Measurements from ENCODE around the gene NME4. TPM values are rescaled to one million over a fixed set of nuclear protein-coding genes. Genes with fewer than 3 reads are reported as not detected.

Gene NME4
- total and polyA plus RNA-seq, 4 donors: 65.6 to 128 (median 88.7) TPM

- H3K27ac ChIP-seq (ENCODE audit: low read depth in 1 of 2, low read length in 2 of 2): peak overlapping the region in 1 of 2 donors; percentile 0
- no peak overlapping the region for H3K4me3 ChIP-seq (ENCODE audit: low read length in 2 of 2)
- 64 to 70% methylated on average over 24 to 25 of the region's 25 CpGs for WGBS, 2 donors
- no peaks in the 10 kb centered on the region for H3K36me3 ChIP-seq (ENCODE audit: control insufficient read depth in 1 of 2, insufficient read depth in 2 of 2, low read length in 1 of 2)
- H3K4me1 ChIP-seq (ENCODE audit: control insufficient read depth in 1 of 2, insufficient read depth in 2 of 2, low read length in 2 of 2): no peaks in the 10 kb centered on the region
- ATAC-seq (ENCODE audit: low FRiP score) (peak; percentile 1), DNase-seq (no peak)
- intact Hi-C loops (cut with DNase I): loop anchor here in 1 of 2 donors (5.0 kb wide), 1 partner anchor 121 kb away; the partner anchor contains the start of gene FAM234A
- no peaks in the 10 kb centered on the region for H3K9me3 ChIP-seq (ENCODE audit: control insufficient read depth, low read length)
- no peaks in the 10 kb centered on the region for H3K27me3 ChIP-seq (ENCODE audit: control insufficient read depth in 1 of 2, insufficient read depth in 2 of 2, low read length in 1 of 2)
Observed at GRCh38 chr16:353404-354290, 43.4 kb upstream of the NME4 start.

DNA sequence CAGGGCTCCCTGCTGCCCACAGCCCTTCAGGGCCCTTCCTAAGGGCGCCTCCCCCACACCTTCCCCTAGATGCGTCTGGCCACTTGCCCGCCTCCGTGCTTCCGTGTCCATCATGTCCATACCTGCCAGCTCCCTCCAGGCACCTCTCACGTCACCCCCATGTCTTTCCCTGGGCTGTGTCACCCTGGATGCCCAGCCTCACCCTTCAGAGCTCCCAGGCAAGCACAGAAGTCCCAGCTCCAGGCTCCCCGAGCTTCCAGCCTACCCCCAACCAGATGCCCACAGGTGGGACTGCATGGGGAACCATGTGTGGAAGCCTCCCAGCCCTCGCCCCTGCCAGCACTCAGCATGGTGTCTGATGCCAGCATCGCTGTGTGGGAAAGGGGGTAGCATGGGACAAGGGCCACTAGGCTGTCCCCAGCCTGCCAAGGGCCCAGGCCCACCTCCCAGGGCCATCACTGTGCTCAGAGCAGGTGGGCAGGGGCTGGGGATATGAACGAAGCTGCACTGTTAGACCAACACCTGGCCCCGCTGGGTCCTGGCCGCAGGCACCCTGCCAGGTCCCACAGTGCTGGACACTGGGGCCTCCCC, 42.6 kb upstream of the NME4 start:
- WGBS, 2 donors: 92 to 93% methylated on average over 12 of the region's 12 CpGs
- no peak overlapping the region for H3K4me3 ChIP-seq (ENCODE audit: low read length in 2 of 2)
- H3K9me3 ChIP-seq (ENCODE audit: control insufficient read depth, low read length): no peaks in the 10 kb centered on the region
- no peaks in the 10 kb centered on the region for H3K27me3 ChIP-seq (ENCODE audit: control insufficient read depth in 1 of 2, insufficient read depth in 2 of 2, low read length in 1 of 2)
- intact Hi-C loops (cut with DNase I): loop anchor here in 1 of 2 donors (5.0 kb wide), 1 partner anchor 122 kb away; the partner anchor contains the start of gene FAM234A
- no peaks in the 10 kb centered on the region for H3K4me1 ChIP-seq (ENCODE audit: control insufficient read depth in 1 of 2, insufficient read depth in 2 of 2, low read length in 2 of 2)
- DNase-seq: no peak
- H3K36me3 ChIP-seq (ENCODE audit: control insufficient read depth in 1 of 2, insufficient read depth in 2 of 2, low read length in 1 of 2): no peaks in the 10 kb centered on the region
- ATAC-seq (ENCODE audit: low FRiP score): no peak
- no peak overlapping the region for H3K27ac ChIP-seq (ENCODE audit: low read depth in 1 of 2, low read length in 2 of 2)

DNA sequence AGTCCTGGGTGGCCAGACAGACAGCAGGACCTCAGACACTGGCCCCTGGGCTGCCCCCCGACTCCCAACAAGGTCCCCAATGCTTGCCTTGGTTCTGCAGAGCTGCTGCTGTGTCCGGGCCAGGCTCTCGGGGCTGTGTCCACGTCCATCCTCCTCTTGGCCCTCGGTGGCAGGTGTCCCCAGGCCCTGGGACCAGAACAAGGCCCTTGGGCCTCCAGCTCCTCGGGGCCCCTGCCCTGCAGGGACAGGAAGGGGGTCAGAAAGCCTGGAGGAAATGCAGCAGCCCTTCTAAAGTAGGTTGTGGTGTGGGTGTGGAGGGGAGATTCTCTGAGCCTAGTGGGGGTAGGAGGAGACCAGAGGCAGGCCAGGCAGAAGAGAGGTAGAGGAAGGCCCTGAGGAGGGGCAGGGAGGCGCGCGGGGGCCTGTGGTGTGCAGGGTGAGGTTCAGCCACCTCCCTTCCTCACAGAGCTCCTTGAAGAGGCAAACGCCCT, 42.0 kb upstream of the NME4 start:
- Histone ChIP-seq H3K27me3 (ENCODE audit: control insufficient read depth in 1 of 2, insufficient read depth in 2 of 2, low read length in 1 of 2) (no peaks in the 10 kb centered on the region), H3K4me1 (ENCODE audit: control insufficient read depth in 1 of 2, insufficient read depth in 2 of 2, low read length in 2 of 2) (no peaks in the 10 kb centered on the region), H3K36me3 (ENCODE audit: control insufficient read depth in 1 of 2, insufficient read depth in 2 of 2, low read length in 1 of 2) (no peaks in the 10 kb centered on the region), H3K4me3 (ENCODE audit: low read length in 2 of 2) (no peak overlapping the region), H3K9me3 (ENCODE audit: control insufficient read depth, low read length) (no peaks in the 10 kb centered on the region), H3K27ac (ENCODE audit: low read depth in 1 of 2, low read length in 2 of 2) (no peak overlapping the region)
- DNase-seq (no peak), ATAC-seq (ENCODE audit: low FRiP score) (no peak)
- intact Hi-C loops (cut with DNase I): loop anchor here in 1 of 2 donors (5.0 kb wide), 1 partner anchor 123 kb away; the partner anchor contains the start of gene FAM234A
- WGBS, 2 donors: 90 to 96% methylated on average over 10 of the region's 10 CpGs

DNA sequence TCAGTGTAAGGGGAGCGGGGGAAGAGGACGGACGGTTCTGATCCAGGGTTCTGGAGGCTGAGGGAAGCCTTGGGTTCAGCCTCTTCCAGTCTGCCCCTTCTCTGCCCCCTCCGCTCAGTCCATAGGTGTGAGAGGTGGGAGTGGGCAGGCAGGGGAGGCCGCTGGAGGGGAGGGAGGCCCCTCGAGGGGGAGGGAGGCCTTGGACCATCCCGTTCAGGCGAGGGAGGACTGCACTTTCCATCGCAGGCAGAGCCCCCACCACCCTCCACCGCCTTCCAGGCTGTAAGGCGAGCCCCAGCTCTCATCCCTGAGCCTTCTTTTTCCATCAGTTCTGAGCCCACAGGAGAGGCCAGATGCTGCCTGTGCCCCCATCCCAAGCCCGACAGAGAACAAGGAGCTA, 40.3 kb upstream of the NME4 start:
- Histone ChIP-seq H3K4me3 (ENCODE audit: low read length in 2 of 2) (no peak overlapping the region), H3K27ac (ENCODE audit: low read depth in 1 of 2, low read length in 2 of 2) (no peak overlapping the region), H3K4me1 (ENCODE audit: control insufficient read depth in 1 of 2, insufficient read depth in 2 of 2, low read length in 2 of 2) (no peaks in the 10 kb centered on the region), H3K36me3 (ENCODE audit: control insufficient read depth in 1 of 2, insufficient read depth in 2 of 2, low read length in 1 of 2) (no peaks in the 10 kb centered on the region), H3K27me3 (ENCODE audit: control insufficient read depth in 1 of 2, insufficient read depth in 2 of 2, low read length in 1 of 2) (no peaks in the 10 kb centered on the region), H3K9me3 (ENCODE audit: control insufficient read depth, low read length) (no peaks in the 10 kb centered on the region)
- WGBS, 2 donors: 65 to 68% methylated on average over 7 to 12 of the region's 12 CpGs
- intact Hi-C loops (cut with DNase I): no loop called here
- ATAC-seq (ENCODE audit: low FRiP score) (no peak), DNase-seq (no peak)

DNA sequence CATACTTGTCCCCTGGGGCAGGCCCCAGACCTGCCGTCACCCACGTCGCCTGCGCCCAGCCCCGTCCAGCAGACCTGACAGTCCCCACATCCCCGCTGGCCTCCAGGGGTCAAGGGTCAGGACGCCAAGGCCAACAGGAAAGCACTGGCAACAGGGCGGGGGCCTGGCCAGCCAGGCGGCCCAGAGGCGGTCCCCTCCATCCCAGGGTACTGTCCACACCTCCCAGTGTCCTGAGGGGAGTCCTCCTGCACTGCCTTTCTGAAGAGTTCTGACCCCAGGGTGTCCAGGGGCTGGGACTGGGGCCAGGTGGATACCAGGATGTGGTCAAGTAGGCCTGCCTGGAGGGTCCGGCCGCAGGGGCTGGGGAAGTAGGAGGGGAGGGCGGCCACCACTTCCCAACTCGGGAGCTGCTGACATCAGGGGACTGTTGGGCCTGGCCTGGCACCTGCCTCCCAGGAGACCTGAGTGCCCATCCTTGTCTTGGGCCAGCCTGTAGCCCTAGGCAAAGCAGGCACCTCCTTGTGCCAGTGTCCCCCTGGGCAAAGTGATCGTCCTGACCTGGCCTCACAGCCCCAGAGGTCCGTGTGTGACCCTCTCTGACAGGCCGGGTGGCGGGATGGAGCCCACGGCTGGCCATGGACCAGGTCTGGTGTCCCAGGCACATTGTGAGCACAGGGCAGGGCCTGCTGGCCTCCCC, 37.8 kb upstream of the NME4 start:
- peak in 1 of 2 donors; percentile 72 for DNase-seq
- Histone ChIP-seq H3K27ac (ENCODE audit: low read depth in 1 of 2, low read length in 2 of 2) (no peak overlapping the region), H3K4me3 (ENCODE audit: low read length in 2 of 2) (no peak overlapping the region), H3K4me1 (ENCODE audit: control insufficient read depth in 1 of 2, insufficient read depth in 2 of 2, low read length in 2 of 2) (no peaks in the 10 kb centered on the region), H3K9me3 (ENCODE audit: control insufficient read depth, low read length) (no peaks in the 10 kb centered on the region), H3K27me3 (ENCODE audit: control insufficient read depth in 1 of 2, insufficient read depth in 2 of 2, low read length in 1 of 2) (no peaks in the 10 kb centered on the region), H3K36me3 (ENCODE audit: control insufficient read depth in 1 of 2, insufficient read depth in 2 of 2, low read length in 1 of 2) (no peaks in the 10 kb centered on the region)
- intact Hi-C loops (cut with DNase I): no loop called here
- no peak for ATAC-seq (ENCODE audit: low FRiP score)
- WGBS, 2 donors: 83 to 86% methylated on average over 19 of the region's 19 CpGs

DNA sequence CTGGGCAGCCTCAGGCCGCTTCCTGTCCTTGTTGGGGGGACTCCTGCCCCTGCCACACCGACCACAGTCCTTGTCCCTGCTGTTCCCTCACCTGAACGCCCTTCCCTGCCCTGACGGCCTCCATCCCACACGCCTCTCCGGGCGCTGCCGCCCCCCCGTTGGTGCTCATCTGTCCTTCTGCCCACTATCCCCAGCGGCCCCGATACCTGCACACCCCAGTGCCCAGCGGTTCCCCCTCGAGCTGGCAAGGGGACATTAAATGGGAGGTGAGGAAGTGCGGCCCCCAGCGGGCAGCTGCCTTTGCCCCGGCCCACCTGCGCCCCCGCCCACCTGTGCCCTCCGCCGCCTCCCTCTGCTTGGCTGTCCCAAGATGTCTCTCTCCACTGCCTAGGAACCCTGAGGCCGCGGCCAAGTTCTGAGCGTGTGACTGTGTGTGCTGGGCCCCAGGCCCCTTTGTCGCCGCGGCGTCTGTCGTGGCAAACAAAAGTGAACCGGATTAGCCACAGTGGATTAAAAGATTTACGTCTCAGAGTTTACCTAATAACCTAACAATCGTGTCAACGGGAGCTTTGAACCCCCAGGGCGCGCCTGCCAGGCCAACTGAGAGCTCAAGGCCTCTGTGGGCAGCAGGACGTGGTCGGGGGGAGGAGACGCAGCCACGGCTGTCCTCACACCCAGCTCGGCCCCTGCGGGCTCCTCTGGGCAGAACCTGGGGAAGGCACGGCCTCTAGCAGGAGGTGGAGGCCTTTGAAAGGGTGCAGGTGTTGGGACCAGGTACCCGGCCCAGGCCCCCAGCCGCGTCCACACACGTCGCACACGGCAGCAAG, 36.9 kb upstream of the NME4 start:
- Histone ChIP-seq H3K4me3 (ENCODE audit: low read length in 2 of 2) (no peak overlapping the region), H3K4me1 (ENCODE audit: control insufficient read depth in 1 of 2, insufficient read depth in 2 of 2, low read length in 2 of 2) (no peaks in the 10 kb centered on the region), H3K9me3 (ENCODE audit: control insufficient read depth, low read length) (no peaks in the 10 kb centered on the region), H3K36me3 (ENCODE audit: control insufficient read depth in 1 of 2, insufficient read depth in 2 of 2, low read length in 1 of 2) (no peaks in the 10 kb centered on the region), H3K27ac (ENCODE audit: low read depth in 1 of 2, low read length in 2 of 2) (no peak overlapping the region), H3K27me3 (ENCODE audit: control insufficient read depth in 1 of 2, insufficient read depth in 2 of 2, low read length in 1 of 2) (no peaks in the 10 kb centered on the region)
- intact Hi-C loops (cut with DNase I): loop anchor here (5.0 kb wide), 1 partner anchor 253 kb away; no protein-coding TSS in a partner anchor
- 94 to 96% methylated on average over 47 of the region's 47 CpGs for WGBS, 2 donors
- peak in 1 of 2 donors; percentile 74 for DNase-seq
- ATAC-seq (ENCODE audit: low FRiP score): no peak

- Histone ChIP-seq H3K27me3 (ENCODE audit: control insufficient read depth in 1 of 2, insufficient read depth in 2 of 2, low read length in 1 of 2) (no peaks in the 10 kb centered on the region), H3K27ac (ENCODE audit: low read depth in 1 of 2, low read length in 2 of 2) (no peak overlapping the region), H3K9me3 (ENCODE audit: control insufficient read depth, low read length) (no peaks in the 10 kb centered on the region), H3K36me3 (ENCODE audit: control insufficient read depth in 1 of 2, insufficient read depth in 2 of 2, low read length in 1 of 2) (no peaks in the 10 kb centered on the region), H3K4me1 (ENCODE audit: control insufficient read depth in 1 of 2, insufficient read depth in 2 of 2, low read length in 2 of 2) (no peaks in the 10 kb centered on the region), H3K4me3 (ENCODE audit: low read length in 2 of 2) (no peak overlapping the region)
- WGBS, 2 donors: 93% methylated on average over 47 of the region's 47 CpGs
- intact Hi-C loops (cut with DNase I): loop anchor here (5.0 kb wide), 1 partner anchor 254 kb away; no protein-coding TSS in a partner anchor
- ATAC-seq (ENCODE audit: low FRiP score) (no peak), DNase-seq (no peak)
Observed at GRCh38 chr16:360698-361336, 36.2 kb upstream of the NME4 start.

All from aorta (tissue), 5 donors.